Neuronal stem cell (in vitro differentiated cells): ENCODE data around the gene STARD10.

Experiments
- DNase-seq: peaks from one replicate; pipeline ENCODE4 v3.0.0-alpha.2; 2013; ENCODE audit warnings: low spot score
- H2AFZ ChIP-seq: one replicate; pipeline ENCODE4 v1.6.1; 2013; ENCODE audit warnings: mild to moderate bottlenecking, low read length, inconsistent platforms
- H2AK5ac ChIP-seq: 2 replicates; pipeline ENCODE4 v1.6.1; 2013; ENCODE audit warnings: low read depth, mild to moderate bottlenecking, inconsistent platforms, low read length, moderate library complexity, mixed read lengths
- H2BK120ac ChIP-seq: 2 replicates; pipeline ENCODE4 v1.6.1; 2013; ENCODE audit warnings: low read depth, mild to moderate bottlenecking, inconsistent platforms, low read length, moderate library complexity, mixed read lengths
- H2BK12ac ChIP-seq: one replicate; pipeline ENCODE4 v1.6.1; 2013; ENCODE audit warnings: low read length, inconsistent platforms
- H2BK15ac ChIP-seq: 2 replicates; pipeline ENCODE4 v1.6.1; 2013; ENCODE audit warnings: mild to moderate bottlenecking, low read length, inconsistent platforms, mixed read lengths
- H2BK5ac ChIP-seq: one replicate; pipeline ENCODE4 v1.6.1; 2013; ENCODE audit warnings: inconsistent platforms, mild to moderate bottlenecking, low read length, moderate library complexity
- H3K14ac ChIP-seq: one replicate; pipeline ENCODE4 v1.6.1; 2013; ENCODE audit warnings: low read length, inconsistent platforms
- H3K18ac ChIP-seq: 2 replicates; pipeline ENCODE4 v1.6.1; 2013; ENCODE audit warnings: low read length, inconsistent platforms
- H3K23ac ChIP-seq: 2 replicates; pipeline ENCODE4 v1.6.1; 2013; ENCODE audit warnings: low read depth, mild to moderate bottlenecking, mixed read lengths, low read length, inconsistent platforms; ENCODE audit not compliant: poor library complexity
- H3K27ac ChIP-seq: replicated peaks from 3 replicates; pipeline ENCODE4 v1.5.1; 2013; ENCODE audit warnings: low read length, inconsistent platforms
- H3K27me3 ChIP-seq, 3 experiments: 2 replicates each; pipeline ENCODE4 v1.6.1; 2013; ENCODE audit warnings: low read length in 3 of 3, mild to moderate bottlenecking in 2 of 3, inconsistent platforms in 1 of 3, low read depth in 1 of 3, mixed read lengths in 1 of 3, moderate library complexity in 1 of 3; ENCODE audit not compliant: control insufficient read depth in 3 of 3, insufficient read depth in 3 of 3
- H3K36me3 ChIP-seq, 2 donors: replicated peaks in 1 of 2; 2 replicates each; pipeline ENCODE4 v1.6.1; 2013; ENCODE audit warnings: low read length in 2 of 2; ENCODE audit not compliant: control insufficient read depth in 2 of 2, insufficient read depth in 2 of 2
- H3K4ac ChIP-seq: 2 replicates; pipeline ENCODE4 v1.6.1; 2013; ENCODE audit warnings: inconsistent platforms, mild to moderate bottlenecking, low read length, moderate library complexity
- H3K4me1 ChIP-seq, 2 donors: 1 replicate in 1 of 2; 2 replicates in 1 of 2; pipeline ENCODE4 v1.6.1; 2013; ENCODE audit warnings: low read length in 2 of 2, low read depth in 1 of 2; ENCODE audit not compliant: control insufficient read depth in 2 of 2, insufficient read depth in 1 of 2
- H3K4me2 ChIP-seq: one replicate; pipeline ENCODE4 v1.6.1; 2013; ENCODE audit warnings: mild to moderate bottlenecking, low read length, inconsistent platforms; ENCODE audit not compliant: insufficient read depth, poor library complexity, severe bottlenecking
- H3K4me3 ChIP-seq, 2 donors: 2 replicates each; pipeline ENCODE4 v1.5.1; 2013; ENCODE audit warnings: low read length in 2 of 2, mild to moderate bottlenecking in 2 of 2, inconsistent platforms in 1 of 2, moderate library complexity in 1 of 2
- H3K79me1 ChIP-seq: one replicate; pipeline ENCODE4 v1.6.1; 2013; ENCODE audit warnings: low read depth, mild to moderate bottlenecking, inconsistent platforms, low read length, moderate library complexity
- H3K9ac ChIP-seq: one replicate; pipeline ENCODE4 v1.6.1; 2013; ENCODE audit warnings: mild to moderate bottlenecking, low read depth, low read length, inconsistent platforms; ENCODE audit not compliant: poor library complexity
- H3K9me3 ChIP-seq, 2 donors: replicated peaks in 1 of 2; 2 replicates each; pipeline versions ENCODE3 to v1.6.1; 2013; ENCODE audit warnings: low read length in 2 of 2, mild to moderate bottlenecking in 2 of 2, inconsistent platforms in 1 of 2, low read depth in 1 of 2, mixed read lengths in 1 of 2, moderate library complexity in 1 of 2; ENCODE audit not compliant: control insufficient read depth in 2 of 2, insufficient read depth in 1 of 2
- H4K8ac ChIP-seq: one replicate; pipeline ENCODE4 v1.6.1; 2013; ENCODE audit warnings: low read depth, mild to moderate bottlenecking, inconsistent platforms, low read length, moderate library complexity
- H4K91ac ChIP-seq: one replicate; pipeline ENCODE4 v1.6.1; 2013; ENCODE audit warnings: low read length, low read depth, mild to moderate bottlenecking, inconsistent platforms; ENCODE audit not compliant: poor library complexity
- WGBS, 2 donors: extraction: QIAGEN DNeasy Blood & Tissue Kit; methylation state at CpG; one replicate each; pipeline ENCODE4 v1.1.7; 2013; ENCODE audit warnings: missing lambda C conversion rate in 2 of 2, mixed read lengths in 1 of 2; ENCODE audit not compliant: insufficient read length in 2 of 2, insufficient replicate concordance in 1 of 2; ENCODE audit errors: extremely low coverage in 2 of 2; 5-methylcytosine and 5-hydroxymethylcytosine counted together

The STARD10 gene

DNA sequence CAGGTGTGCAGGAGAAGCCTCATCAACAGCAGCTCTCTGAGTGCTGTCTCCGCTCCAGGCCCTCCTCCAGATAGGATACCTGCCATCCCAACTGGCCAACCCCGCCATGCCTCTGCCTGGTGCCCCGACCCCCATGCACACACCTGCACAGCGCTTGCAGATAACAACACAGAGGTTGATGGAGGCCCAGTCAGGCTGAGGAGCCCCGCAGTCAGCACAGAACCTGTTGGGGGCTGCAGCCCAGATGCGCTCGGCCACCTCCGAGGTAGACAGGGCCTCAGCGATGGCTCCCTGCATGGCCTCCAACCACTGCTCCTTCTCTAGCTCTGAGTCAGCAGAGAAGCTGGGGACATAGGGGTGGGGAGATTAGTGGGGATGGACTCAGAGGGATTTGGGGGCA lies 86.8 kb downstream of the STARD10 start:
- Histone ChIP-seq H4K91ac (no peak overlapping the region), H3K18ac (peak overlapping the region; percentile 81), H2AFZ (no peak overlapping the region), H3K9me3 (no peaks in the 10 kb centered on the region), H3K27me3 (no peaks in the 10 kb centered on the region), H2BK120ac (peak overlapping the region; percentile 32), H3K23ac (peak overlapping the region; percentile 20), H3K4me1 (peaks cover 17 to 45% of the 10 kb centered on the region in 2 donors), H2BK12ac (no peak overlapping the region), H3K14ac (peak overlapping the region; percentile 75), H4K8ac (no peak overlapping the region), H3K79me1 (no peaks in the 10 kb centered on the region), H3K4me3 (no peak overlapping the region), H2AK5ac (peak overlapping the region; percentile 89), H2BK5ac (peak overlapping the region; percentile 63), H3K27ac (no peak overlapping the region), H3K9ac (peak overlapping the region; percentile 50), H2BK15ac (peak overlapping the region; percentile 87), H3K4me2 (no peak overlapping the region), H3K4ac (peak overlapping the region; percentile 70), H3K36me3 (peaks cover 2 to 21% of the 10 kb centered on the region in 2 donors)
- WGBS, 2 donors, result no CpG with 5 or more reads among the region's 9 CpGs
- no peak for DNase-seq

DNA sequence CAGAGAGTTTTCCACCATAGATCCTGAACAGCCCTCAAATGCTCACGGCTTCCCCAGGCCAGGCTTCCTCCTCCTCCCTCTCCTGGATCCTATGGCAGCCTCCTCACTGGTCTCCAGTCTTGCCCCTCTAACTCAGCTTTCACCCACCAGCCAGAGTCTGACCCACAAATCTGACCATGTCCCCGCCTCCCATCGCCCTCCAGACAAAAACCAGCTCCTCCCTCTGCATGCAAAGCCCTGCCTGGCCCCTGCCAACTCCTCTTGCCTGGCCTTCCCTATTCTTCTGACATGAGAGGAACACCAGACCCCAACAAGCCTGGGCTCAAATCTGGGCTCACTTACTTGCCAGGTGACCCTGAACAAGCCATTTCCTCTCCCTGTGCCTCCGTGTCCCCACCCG lies 87.3 kb downstream of the STARD10 start:
- H3K79me1 ChIP-seq, result no peaks in the 10 kb centered on the region
- no CpG with 5 or more reads among the region's 5 CpGs for WGBS, 2 donors
- H3K23ac ChIP-seq, result no peak overlapping the region
- no peak overlapping the region for H4K8ac ChIP-seq
- H3K9ac ChIP-seq, result no peak overlapping the region
- DNase-seq, result no peak
- no peak overlapping the region for H3K4ac ChIP-seq
- no peak overlapping the region for H3K4me3 ChIP-seq
- H2BK5ac ChIP-seq, result peak overlapping the region; percentile 63
- H3K18ac ChIP-seq, result peak overlapping the region; percentile 90
- H3K4me2 ChIP-seq, result no peak overlapping the region
- H3K4me1 ChIP-seq, result peaks cover 13 to 42% of the 10 kb centered on the region in 2 donors
- H3K27ac ChIP-seq, result peak overlapping the region; percentile 8
- no peak overlapping the region for H3K14ac ChIP-seq
- no peak overlapping the region for H2BK12ac ChIP-seq
- no peak overlapping the region for H4K91ac ChIP-seq
- H3K36me3 ChIP-seq, result peaks cover 2 to 21% of the 10 kb centered on the region in 2 donors
- H2BK15ac ChIP-seq, result peak overlapping the region; percentile 87
- no peaks in the 10 kb centered on the region for H3K27me3 ChIP-seq
- H2AK5ac ChIP-seq, result peak overlapping the region; percentile 89
- no peaks in the 10 kb centered on the region for H3K9me3 ChIP-seq
- H2BK120ac ChIP-seq, result no peak overlapping the region
- H2AFZ ChIP-seq, result no peak overlapping the region

DNA sequence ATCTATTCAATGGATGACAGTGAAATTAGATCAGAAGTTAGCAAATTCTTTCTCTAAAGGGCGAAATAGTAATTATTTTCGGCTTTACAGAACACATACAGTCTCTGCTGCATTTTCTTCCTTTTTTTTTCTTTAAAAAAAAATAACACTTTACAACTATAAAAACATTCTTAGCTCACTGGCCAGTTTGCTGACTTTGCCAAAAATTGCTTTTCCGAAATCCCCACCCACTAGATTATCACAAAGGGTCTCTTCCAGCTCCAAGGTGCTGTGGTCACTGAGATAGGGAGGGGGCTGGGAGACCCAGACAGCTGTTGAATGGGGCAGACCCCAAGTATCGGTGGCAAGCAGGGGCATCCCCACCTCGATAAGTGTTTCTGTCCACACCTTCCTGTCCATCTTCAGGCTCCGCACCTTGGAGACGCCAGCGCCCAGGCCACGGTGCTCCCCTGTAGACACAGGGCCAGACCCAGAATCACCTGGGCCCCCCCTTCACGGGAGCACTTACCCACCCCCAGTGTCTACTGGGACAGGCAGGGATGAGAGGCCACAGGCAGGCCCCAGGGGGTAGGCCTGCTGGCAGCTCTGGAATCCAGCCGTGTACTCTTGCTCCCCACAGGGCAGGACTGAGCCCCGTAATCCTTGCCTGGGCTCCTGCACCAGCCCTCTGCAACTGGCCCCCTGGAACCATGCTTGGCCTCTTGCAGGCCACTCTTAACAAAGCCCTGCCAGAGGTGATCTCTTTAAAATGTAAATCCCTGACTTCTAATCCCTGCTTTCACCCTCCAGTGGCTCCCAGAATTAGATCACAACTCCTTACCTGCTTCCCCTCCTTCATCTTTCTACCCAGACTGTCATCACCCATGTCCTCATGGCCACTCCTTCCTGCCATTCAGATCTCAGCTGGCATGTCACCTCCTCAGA lies 88.1 kb downstream of the STARD10 start:
- no peak overlapping the region for H4K91ac ChIP-seq
- peaks cover 2 to 15% of the 10 kb centered on the region in 2 donors for H3K36me3 ChIP-seq
- H3K27me3 ChIP-seq, result no peaks in the 10 kb centered on the region
- no peaks in the 10 kb centered on the region for H3K79me1 ChIP-seq
- peaks cover 13 to 40% of the 10 kb centered on the region in 2 donors for H3K4me1 ChIP-seq
- H3K9me3 ChIP-seq, result no peaks in the 10 kb centered on the region
- peak overlapping the region; percentile 89 for H2AK5ac ChIP-seq
- no peak overlapping the region for H2BK120ac ChIP-seq
- H3K23ac ChIP-seq, result no peak overlapping the region
- H2BK5ac ChIP-seq, result peak overlapping the region; percentile 63
- H2BK12ac ChIP-seq, result no peak overlapping the region
- H3K9ac ChIP-seq, result no peak overlapping the region
- peak overlapping the region; percentile 67 for H3K27ac ChIP-seq
- DNase-seq, result no peak
- H3K4me3 ChIP-seq, result no peak overlapping the region
- H3K4me2 ChIP-seq, result peak overlapping the region; percentile 19
- H3K14ac ChIP-seq, result no peak overlapping the region
- H4K8ac ChIP-seq, result no peak overlapping the region
- H3K18ac ChIP-seq, result peak overlapping the region; percentile 90
- H2BK15ac ChIP-seq, result no peak overlapping the region
- no CpG with 5 or more reads among the region's 12 CpGs for WGBS, 2 donors
- peak overlapping the region; percentile 39 for H3K4ac ChIP-seq
- H2AFZ ChIP-seq, result no peak overlapping the region

DNA sequence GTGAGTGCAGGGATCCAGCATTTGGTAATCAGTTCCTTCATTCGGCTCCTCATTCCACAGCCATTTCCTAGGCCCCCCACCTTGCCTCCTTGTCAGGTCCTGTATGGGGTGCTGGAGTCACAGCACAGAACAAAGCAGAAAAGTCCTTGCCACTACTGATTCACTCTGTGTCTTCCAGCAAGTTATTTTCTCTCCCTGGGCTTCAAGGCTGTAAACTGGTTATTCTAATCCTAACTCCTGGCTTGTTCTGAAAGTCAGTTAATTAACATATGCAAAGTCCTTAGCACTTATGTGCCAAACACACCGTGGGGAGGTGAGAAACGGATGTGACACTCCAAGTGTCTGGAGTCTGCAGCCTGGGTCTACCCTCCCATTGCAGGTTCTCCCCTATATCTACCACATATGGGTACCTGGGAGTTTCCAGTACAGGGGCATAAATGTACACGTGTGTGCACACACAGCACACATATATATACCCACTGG lies 89.0 kb downstream of the STARD10 start:
- Histone ChIP-seq H2BK120ac (no peak overlapping the region), H3K79me1 (no peaks in the 10 kb centered on the region), H4K91ac (no peak overlapping the region), H3K36me3 (peaks cover 2 to 21% of the 10 kb centered on the region in 2 donors), H2BK5ac (no peak overlapping the region), H2AFZ (no peak overlapping the region), H3K4ac (no peak overlapping the region), H3K4me3 (no peak overlapping the region), H2BK12ac (no peak overlapping the region), H3K14ac (no peak overlapping the region), H2BK15ac (no peak overlapping the region), H3K9ac (no peak overlapping the region), H3K9me3 (no peaks in the 10 kb centered on the region), H3K18ac (no peak overlapping the region), H3K4me2 (no peak overlapping the region), H2AK5ac (peak overlapping the region; percentile 86), H3K27me3 (no peaks in the 10 kb centered on the region), H3K27ac (no peak overlapping the region), H3K4me1 (peaks cover 13 to 40% of the 10 kb centered on the region in 2 donors), H4K8ac (no peak overlapping the region), H3K23ac (no peak overlapping the region)
- no CpG with 5 or more reads among the region's 4 CpGs for WGBS, 2 donors
- no peak for DNase-seq
